Urinary bladder (tissue), 4 donors: ENCODE data around the gene RANBP1. TPM values are rescaled to one million over a fixed set of nuclear protein-coding genes. Genes with fewer than 3 reads are reported as not detected.
A peak's percentile ranks its signal among the peaks of the same experiment; 100 is the strongest.
"Not testable (repeated sequence)": the region's sequence is repeated elsewhere in the genome, so short reads cannot be mapped to it uniquely, and the experiment has no call there.

ENCODE experiments used
- DNase-seq: peaks from one replicate; pipeline ENCODE4 v3.0.0-alpha.2; 2015; ENCODE audit errors: extremely low spot score
- H3K27ac ChIP-seq: one replicate; pipeline ENCODE4 v1.5.1; 2013; ENCODE audit warnings: low read depth, mild to moderate bottlenecking, moderate library complexity
- H3K36me3 ChIP-seq: one replicate; pipeline ENCODE4 v1.6.1; 2013; ENCODE audit warnings: mild to moderate bottlenecking, moderate library complexity; ENCODE audit not compliant: insufficient read depth
- H3K4me1 ChIP-seq: one replicate; pipeline ENCODE4 v1.6.1; 2013; ENCODE audit warnings: mild to moderate bottlenecking, moderate library complexity; ENCODE audit not compliant: insufficient read depth
- H3K4me3 ChIP-seq: one replicate; pipeline ENCODE4 v1.5.1; 2013; ENCODE audit warnings: low read depth, low read length
- WGBS: extraction: QIAGEN DNeasy Blood & Tissue Kit; methylation state at CpG from one replicate; pipeline ENCODE4 v1.1.7; 2013; 5-methylcytosine and 5-hydroxymethylcytosine counted together
- polyA plus RNA-seq: library from polyadenylated mRNA; stranded (reverse); fragments of 200-250 nt; gene quantifications from one replicate; pipeline ENCODE4 v1.2.3, GENCODE V29; 2013
- total RNA-seq: library from RNA; depleted of rRNA; stranded (reverse); fragments of >200 nt; gene quantifications from one replicate; pipeline ENCODE4 v1.2.3, GENCODE V29; 2014
- donor health status: healthy with polysubstance abuse.
- donor health status: healthy.

The RANBP1 gene
- total RNA-seq: 97.2 TPM
- 91.8 TPM for polyA plus RNA-seq

- 71% methylated on average over 30 of the region's 30 CpGs for WGBS
- Histone ChIP-seq H3K4me1 (no peaks in the 10 kb centered on the region), H3K36me3 (peaks cover 2% of the 10 kb centered on the region), H3K27ac (peak within 1 kb of the TSS; percentile 75), H3K4me3 (peak within 1 kb of the TSS; percentile 91)
- no peak for DNase-seq
Measured at GRCh38 chr22:20115691-20116375, at the start of gene RANBP1. Gene RANBP1 (plus strand): TSS chr22:20116104. CDS start chr22:20116185, 81 bp downstream.

GRCh38 chr22:20066617-20067383 is 49.1 kb upstream of the RANBP1 start:
- no peak for DNase-seq
- H3K4me3 ChIP-seq: no peak overlapping the region
- no peak overlapping the region for H3K27ac ChIP-seq
- H3K36me3 ChIP-seq: peaks cover 3% of the 10 kb centered on the region
- no peaks in the 10 kb centered on the region for H3K4me1 ChIP-seq
- WGBS: 93% methylated on average over 11 of the region's 11 CpGs

GRCh38 chr22:20067384-20067682 is 48.6 kb upstream of the RANBP1 start:
- not testable (repeated sequence) for H3K4me1 ChIP-seq, H3K4me3 ChIP-seq, H3K36me3 ChIP-seq, DNase-seq, H3K27ac ChIP-seq
- WGBS: 96% methylated on average over 3 of the region's 3 CpGs

- H3K27ac ChIP-seq: no peak overlapping the region
- H3K36me3 ChIP-seq: no peaks in the 10 kb centered on the region
- 94% methylated on average over 7 of the region's 7 CpGs for WGBS
- H3K4me1 ChIP-seq: no peaks in the 10 kb centered on the region
- no peak for DNase-seq
- H3K4me3 ChIP-seq: no peak overlapping the region
Measured at GRCh38 chr22:20068640-20069039, 47.3 kb upstream of the RANBP1 start.

- DNase-seq: no peak
- Histone ChIP-seq H3K4me1 (no peaks in the 10 kb centered on the region), H3K27ac (no peak overlapping the region), H3K36me3 (no peaks in the 10 kb centered on the region), H3K4me3 (no peak overlapping the region)
- WGBS: 93% methylated on average over 7 of the region's 7 CpGs
Measured at GRCh38 chr22:20069331-20070042, 46.4 kb upstream of the RANBP1 start.

- H3K4me1 ChIP-seq: no peaks in the 10 kb centered on the region
- no peak overlapping the region for H3K27ac ChIP-seq
- no peak overlapping the region for H3K4me3 ChIP-seq
- DNase-seq: no peak
- WGBS: 83% methylated on average over 8 of the region's 8 CpGs
- H3K36me3 ChIP-seq: no peaks in the 10 kb centered on the region
Measured at GRCh38 chr22:20071524-20071972, 44.4 kb upstream of the RANBP1 start.

- Histone ChIP-seq H3K4me3 (no peak overlapping the region), H3K27ac (no peak overlapping the region), H3K36me3 (no peaks in the 10 kb centered on the region), H3K4me1 (peaks cover 2% of the 10 kb centered on the region)
- 68% methylated on average over 6 of the region's 6 CpGs for WGBS
- no peak for DNase-seq
Measured at GRCh38 chr22:20076627-20077172, 39.2 kb upstream of the RANBP1 start.

- no peaks in the 10 kb centered on the region for H3K36me3 ChIP-seq
- peak within 1 kb of the TSS; percentile 83 for H3K4me3 ChIP-seq
- peaks cover 2% of the 10 kb centered on the region for H3K4me1 ChIP-seq
- peak within 1 kb of the TSS; percentile 82 for H3K27ac ChIP-seq
- peak; percentile 82 for DNase-seq
- WGBS: under 1% methylated on average over 100 of the region's 100 CpGs
Measured at GRCh38 chr22:20079745-20080444, 36.0 kb upstream of the RANBP1 start, which contains the start of gene DGCR8. Gene DGCR8 (plus strand): TSS chr22:20080241. CDS start chr22:20085964, 5,723 bp downstream.

- no peaks in the 10 kb centered on the region for H3K36me3 ChIP-seq
- peak overlapping the region; percentile 82 for H3K27ac ChIP-seq
- H3K4me1 ChIP-seq: peaks cover 2% of the 10 kb centered on the region
- DNase-seq: no peak
- peak overlapping the region; percentile 83 for H3K4me3 ChIP-seq
- WGBS: under 1% methylated on average over 34 of the region's 34 CpGs
Measured at GRCh38 chr22:20080445-20080775, 35.5 kb upstream of the RANBP1 start.

GRCh38 chr22:20080776-20081654 is 34.9 kb upstream of the RANBP1 start:
- H3K4me1 ChIP-seq: peaks cover 2% of the 10 kb centered on the region
- no peaks in the 10 kb centered on the region for H3K36me3 ChIP-seq
- peak overlapping the region; percentile 82 for H3K27ac ChIP-seq
- peak overlapping the region; percentile 83 for H3K4me3 ChIP-seq
- no peak for DNase-seq
- WGBS: 9% methylated on average over 27 of the region's 27 CpGs

- H3K27ac ChIP-seq: no peak overlapping the region
- H3K36me3 ChIP-seq: no peaks in the 10 kb centered on the region
- 84% methylated on average over 10 of the region's 10 CpGs for WGBS
- H3K4me1 ChIP-seq: peaks cover 2% of the 10 kb centered on the region
- H3K4me3 ChIP-seq: no peak overlapping the region
- DNase-seq: no peak
Measured at GRCh38 chr22:20083157-20083890, 32.6 kb upstream of the RANBP1 start.
